ENCODE results near the gene MINK1.

- TF ChIP-seq POLR2A (IDR thresholded peaks at IDR 0.05; ENCODE audit: low read length) (no peak), GATA1 (IDR thresholded peaks at IDR 0.05; ENCODE audit: low read depth, low read length) (no peak)
These were observed 80.9 kb downstream of the MINK1 start for GRCh38 chr17:4913994-4914393.

Data from erythroblast (primary cell).